ENCODE results near the gene COL17A1.
A peak's percentile ranks its signal among the peaks of the same experiment; 100 is the strongest.

The COL17A1 gene

DNA sequence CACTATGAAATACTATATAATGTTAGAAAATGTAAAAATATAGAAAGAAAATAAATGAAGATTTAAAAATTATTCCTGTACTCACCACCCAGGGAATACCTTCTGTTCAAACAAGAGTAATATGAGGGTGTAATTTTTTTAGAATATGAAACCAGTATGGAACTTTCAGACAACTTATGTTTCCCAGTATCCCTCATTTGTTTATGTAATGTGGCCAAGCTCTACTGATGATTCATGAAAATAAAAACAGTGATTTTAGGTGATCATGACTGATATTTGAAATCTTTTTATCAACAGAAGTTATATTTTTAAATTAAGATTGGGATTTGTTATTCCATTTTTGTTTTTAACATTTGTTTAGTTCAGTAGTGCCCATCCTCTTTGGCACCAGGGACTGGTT lies 100.0 kb downstream of the COL17A1 start:
- TF ChIP-seq TAF1 (IDR thresholded peaks at IDR 0.05; ENCODE audit: low read depth): no peak
- no peak for TF ChIP-seq YY1 (IDR thresholded peaks at IDR 0.05; ENCODE audit: low read depth)
- TF ChIP-seq RAD21 (IDR thresholded peaks at IDR 0.05; ENCODE audit: low read depth): no peak

GRCh38 chr10:103983367-103983911 lies 102.2 kb downstream of the COL17A1 start:
- no peak for TF ChIP-seq TAF1 (IDR thresholded peaks at IDR 0.05; ENCODE audit: low read depth)
- no peak for TF ChIP-seq NFIC (IDR thresholded peaks at IDR 0.05)
- TF ChIP-seq, protein P1, sequence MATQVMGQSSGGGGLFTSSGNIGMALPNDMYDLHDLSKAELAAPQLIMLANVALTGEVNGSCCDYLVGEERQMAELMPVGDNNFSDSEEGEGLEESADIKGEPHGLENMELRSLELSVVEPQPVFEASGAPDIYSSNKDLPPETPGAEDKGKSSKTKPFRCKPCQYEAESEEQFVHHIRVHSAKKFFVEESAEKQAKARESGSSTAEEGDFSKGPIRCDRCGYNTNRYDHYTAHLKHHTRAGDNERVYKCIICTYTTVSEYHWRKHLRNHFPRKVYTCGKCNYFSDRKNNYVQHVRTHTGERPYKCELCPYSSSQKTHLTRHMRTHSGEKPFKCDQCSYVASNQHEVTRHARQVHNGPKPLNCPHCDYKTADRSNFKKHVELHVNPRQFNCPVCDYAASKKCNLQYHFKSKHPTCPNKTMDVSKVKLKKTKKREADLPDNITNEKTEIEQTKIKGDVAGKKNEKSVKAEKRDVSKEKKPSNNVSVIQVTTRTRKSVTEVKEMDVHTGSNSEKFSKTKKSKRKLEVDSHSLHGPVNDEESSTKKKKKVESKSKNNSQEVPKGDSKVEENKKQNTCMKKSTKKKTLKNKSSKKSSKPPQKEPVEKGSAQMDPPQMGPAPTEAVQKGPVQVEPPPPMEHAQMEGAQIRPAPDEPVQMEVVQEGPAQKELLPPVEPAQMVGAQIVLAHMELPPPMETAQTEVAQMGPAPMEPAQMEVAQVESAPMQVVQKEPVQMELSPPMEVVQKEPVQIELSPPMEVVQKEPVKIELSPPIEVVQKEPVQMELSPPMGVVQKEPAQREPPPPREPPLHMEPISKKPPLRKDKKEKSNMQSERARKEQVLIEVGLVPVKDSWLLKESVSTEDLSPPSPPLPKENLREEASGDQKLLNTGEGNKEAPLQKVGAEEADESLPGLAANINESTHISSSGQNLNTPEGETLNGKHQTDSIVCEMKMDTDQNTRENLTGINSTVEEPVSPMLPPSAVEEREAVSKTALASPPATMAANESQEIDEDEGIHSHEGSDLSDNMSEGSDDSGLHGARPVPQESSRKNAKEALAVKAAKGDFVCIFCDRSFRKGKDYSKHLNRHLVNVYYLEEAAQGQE (IDR thresholded peaks at IDR 0.05; ENCODE audit: low read depth): no peak
- TF ChIP-seq EP300 (IDR thresholded peaks at IDR 0.05; ENCODE audit: borderline replicate concordance): no peak
- no peak for TF ChIP-seq TCF12 (IDR thresholded peaks at IDR 0.05; ENCODE audit: low read depth)
- TF ChIP-seq, protein P2, sequence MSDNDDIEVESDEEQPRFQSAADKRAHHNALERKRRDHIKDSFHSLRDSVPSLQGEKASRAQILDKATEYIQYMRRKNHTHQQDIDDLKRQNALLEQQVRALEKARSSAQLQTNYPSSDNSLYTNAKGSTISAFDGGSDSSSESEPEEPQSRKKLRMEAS (IDR thresholded peaks at IDR 0.05): no peak
- no peak for TF ChIP-seq EGR1 (IDR thresholded peaks at IDR 0.05)
- no peak for TF ChIP-seq CREB1 (IDR thresholded peaks at IDR 0.05; ENCODE audit: low read depth)
- no peak for TF ChIP-seq TEAD4 (IDR thresholded peaks at IDR 0.05)
- TF ChIP-seq RAD21 (IDR thresholded peaks at IDR 0.05; ENCODE audit: low read depth): no peak
- TF ChIP-seq YY1 (IDR thresholded peaks at IDR 0.05; ENCODE audit: low read depth): no peak
- no peak for TF ChIP-seq FOXM1 (IDR thresholded peaks at IDR 0.05; ENCODE audit: borderline replicate concordance, low read depth)

DNA sequence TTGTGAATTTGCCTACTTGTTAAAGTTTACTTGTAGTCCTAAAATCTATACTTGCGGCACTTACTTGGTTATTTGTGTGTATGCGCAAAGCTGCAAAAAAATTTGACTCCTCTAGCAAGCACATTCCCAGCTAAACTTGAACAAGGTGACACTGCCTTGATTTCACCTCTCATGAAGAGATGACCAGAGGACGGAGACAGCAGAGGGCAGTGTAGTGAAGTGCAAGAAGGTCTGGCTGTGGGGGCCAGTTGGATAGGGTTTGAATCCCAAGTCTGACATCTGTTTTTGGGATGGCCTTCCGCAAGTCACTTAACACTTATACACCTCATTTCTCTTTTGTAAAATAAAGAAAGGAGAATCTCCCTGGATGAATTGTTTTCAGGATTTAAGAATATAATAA lies 103.0 kb downstream of the COL17A1 start:
- TF ChIP-seq TCF12 (IDR thresholded peaks at IDR 0.05; ENCODE audit: low read depth) (no peak), RAD21 (IDR thresholded peaks at IDR 0.05; ENCODE audit: low read depth) (peak; percentile 36; the same call in 1 of the 2 replicates), CEBPB (IDR thresholded peaks at IDR 0.05) (no peak), ZBTB7A (IDR thresholded peaks at IDR 0.05; ENCODE audit: low read depth) (no peak)

All from Ishikawa (cell line).